Measurements from ENCODE around the gene CGNL1.

The CGNL1 gene

DNA sequence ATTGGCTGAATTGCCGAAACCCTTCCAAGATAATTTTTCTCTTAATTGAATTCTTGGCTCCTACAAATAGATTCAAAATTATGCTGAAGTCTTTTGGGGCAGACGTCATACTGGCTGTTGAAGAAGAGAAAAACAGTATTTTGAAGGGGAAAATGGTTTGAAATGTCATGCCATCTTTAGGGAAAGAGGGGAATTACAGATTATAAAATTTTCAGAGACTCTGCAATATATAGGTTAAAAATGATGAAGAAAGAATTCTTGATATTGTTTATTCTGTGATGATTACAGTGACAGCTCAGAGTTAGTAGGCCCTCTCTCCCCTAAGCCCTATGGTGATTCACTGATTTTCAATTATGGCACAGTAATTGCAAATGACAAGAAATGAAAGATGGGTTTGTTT is 86.1 kb downstream of the CGNL1 start:
- peak; percentile 68 for DNase-seq

DNA sequence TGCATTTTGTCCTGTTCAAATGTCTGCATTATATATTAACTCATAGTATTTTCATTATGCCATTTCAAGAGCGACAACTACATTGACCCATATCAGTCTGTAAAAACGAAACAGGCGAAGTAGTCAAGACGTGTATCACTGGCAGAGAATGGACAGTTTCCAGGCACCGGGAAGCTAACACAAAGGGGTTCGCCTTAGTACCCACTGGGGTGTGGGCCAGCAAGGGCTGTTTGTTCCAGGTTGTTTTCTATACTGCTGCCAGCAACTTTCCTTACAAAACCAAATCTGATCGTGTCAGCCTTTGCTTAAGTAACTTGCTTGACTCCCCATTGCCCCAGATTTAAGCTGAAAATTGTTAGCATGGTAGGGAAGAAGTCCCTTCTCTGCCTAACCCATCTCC is 87.1 kb downstream of the CGNL1 start:
- no peak for DNase-seq

DNA sequence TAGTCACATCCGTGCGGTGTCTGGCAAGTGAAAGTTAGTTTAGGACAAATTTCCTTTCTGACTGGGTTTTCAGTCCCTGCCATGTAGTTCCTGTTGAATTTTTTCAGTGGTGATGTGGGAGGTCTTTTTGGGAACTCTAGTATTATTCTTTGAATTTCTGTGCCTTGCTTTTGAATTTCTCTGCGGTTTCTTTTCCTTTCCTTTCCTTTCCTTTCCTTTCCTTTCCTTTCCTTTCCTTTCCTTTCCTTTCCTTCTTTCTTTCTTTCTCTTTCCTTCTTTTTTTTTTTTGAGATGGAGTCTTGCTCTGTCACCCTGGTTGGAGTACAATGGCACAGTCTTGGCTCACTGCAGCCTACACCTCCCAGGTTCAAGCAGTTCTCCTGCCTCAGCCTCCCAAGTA is 88.2 kb downstream of the CGNL1 start:
- DNase-seq: no peak

GRCh38 chr15:57468486-57468885 is 92.2 kb downstream of the CGNL1 start:
- no peak for DNase-seq

GRCh38 chr15:57470543-57470942 is 94.2 kb downstream of the CGNL1 start:
- DNase-seq: no peak

DNA sequence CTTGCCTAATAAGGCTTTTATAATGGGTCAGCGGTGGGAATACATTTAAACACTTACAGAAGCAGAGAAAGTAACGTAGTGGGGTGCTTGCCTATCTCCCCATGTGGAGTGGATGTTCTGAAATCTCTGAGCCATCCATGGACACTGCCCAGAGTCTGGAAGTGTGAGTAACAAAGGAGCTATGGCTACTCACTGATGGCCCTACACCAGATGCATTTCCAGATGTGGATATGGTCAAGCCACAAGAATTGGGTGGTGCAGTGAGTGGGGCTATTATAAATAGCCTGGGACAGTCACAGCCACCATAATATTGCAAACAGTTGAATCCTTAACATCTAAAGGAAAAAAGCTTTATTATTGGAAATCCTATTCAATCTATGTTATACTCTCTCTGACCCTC is 96.6 kb downstream of the CGNL1 start:
- no peak for DNase-seq

- DNase-seq: no peak
Observed at GRCh38 chr15:57476533-57476975, 100.2 kb downstream of the CGNL1 start.

- no peak for DNase-seq
Observed at GRCh38 chr15:57477736-57478522, 101.6 kb downstream of the CGNL1 start.

DNA sequence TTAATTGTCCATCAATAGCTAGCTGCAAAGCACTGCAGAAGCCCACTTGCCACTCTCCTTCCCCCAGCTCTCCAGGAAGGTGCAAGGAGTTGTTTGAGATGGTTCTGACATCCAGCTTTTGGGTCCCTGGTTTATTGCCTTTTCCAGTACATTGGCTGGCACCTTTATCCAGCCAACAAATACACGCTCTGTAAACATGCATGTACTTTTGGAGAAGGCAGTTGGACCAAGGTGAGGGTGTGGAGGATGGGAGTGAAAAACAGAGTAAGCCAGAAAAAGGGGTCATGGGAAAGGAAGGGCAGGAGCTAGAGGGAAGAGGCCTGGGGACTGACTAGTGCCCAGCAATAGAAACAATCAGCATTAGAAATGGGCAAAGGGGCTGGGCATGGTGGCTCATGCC is 102.7 kb downstream of the CGNL1 start:
- no peak for DNase-seq

DNA sequence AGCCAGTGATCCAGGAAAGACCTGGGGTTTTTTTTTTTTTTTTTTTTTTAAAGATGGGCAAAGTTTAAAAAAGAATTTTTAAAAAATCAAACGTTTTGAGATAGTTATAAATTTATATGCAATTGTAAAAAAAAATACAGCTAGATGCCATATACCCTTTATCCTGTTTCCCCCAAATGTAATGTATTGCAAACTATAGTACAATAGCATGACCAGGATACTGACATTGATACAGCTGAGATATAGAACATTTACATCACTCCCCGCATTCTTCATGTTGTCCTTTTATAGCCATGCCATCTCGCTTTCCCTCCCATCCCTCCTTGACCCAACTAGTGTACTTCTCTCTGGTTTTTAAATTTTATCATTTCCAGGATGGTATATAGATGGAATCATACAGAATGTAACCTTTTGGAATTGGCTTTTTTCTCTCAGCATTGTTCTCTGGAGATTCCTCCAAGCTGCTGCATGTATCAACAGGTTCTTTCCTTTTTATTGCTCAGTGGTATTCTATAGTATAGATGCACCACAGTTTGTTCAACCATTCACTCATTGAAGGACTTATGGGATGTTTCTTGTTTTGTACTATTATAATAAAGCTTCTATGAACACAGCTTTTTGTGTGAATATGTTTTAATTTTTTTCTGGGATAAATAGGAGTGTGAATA is 104.9 kb downstream of the CGNL1 start:
- no peak for DNase-seq

DNA sequence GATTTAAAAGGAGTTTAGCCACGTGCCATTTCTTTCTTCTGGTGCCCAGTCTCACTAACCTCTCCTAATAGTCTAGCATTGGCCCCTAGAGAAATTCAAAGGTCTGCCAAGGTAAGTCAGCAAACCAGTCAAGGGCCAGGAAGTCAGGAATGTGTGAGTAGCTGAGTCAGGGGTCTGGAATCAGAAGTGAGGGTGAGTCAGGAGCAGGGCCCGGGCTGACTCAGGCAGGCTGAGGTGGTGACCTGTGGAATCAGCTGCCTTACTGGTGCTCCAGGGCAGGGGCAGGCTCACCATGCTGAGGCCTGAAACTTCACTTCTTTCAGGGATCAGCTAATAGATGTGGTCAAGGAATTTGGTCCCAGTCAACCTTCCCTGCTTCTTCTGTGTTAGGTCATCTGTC is 109.6 kb downstream of the CGNL1 start:
- no peak for DNase-seq

DNA sequence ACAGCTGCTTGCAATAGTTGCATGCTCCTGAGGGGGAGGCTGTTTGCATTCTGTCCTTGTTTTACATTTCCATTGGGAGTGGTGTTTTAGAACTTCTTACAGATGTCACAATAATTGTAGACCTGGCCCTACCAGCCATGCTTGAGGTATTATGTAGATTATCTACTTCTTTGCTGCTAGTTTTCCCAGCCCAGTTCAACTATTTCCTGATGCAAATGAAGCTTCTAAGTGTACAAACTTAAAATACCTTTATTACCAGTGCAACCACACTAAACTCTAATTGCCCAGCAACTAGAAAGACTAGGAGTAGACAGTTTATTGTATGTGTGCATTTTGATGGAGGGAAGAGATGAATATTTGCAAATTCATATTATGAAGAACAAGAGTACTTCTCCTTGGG is 110.5 kb downstream of the CGNL1 start:
- DNase-seq: no peak

DNA sequence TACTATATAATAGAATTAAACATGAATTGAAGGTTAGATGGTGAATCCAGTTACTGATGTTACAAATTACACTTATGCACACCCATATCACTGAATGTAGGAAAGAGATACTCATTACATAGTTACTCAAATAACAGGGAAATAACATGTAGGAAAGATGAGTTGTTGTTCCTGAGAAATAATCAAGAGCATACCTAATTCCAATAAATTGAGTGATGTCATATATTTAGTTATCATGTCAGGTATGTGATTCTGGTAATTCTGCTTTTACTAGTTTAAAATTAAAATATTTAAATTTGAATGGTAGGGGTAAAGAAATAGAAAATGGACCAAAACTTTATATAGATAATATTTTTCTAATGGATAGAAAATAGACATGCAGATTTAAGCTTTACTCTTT is 112.8 kb downstream of the CGNL1 start:
- DNase-seq: no peak

DNA sequence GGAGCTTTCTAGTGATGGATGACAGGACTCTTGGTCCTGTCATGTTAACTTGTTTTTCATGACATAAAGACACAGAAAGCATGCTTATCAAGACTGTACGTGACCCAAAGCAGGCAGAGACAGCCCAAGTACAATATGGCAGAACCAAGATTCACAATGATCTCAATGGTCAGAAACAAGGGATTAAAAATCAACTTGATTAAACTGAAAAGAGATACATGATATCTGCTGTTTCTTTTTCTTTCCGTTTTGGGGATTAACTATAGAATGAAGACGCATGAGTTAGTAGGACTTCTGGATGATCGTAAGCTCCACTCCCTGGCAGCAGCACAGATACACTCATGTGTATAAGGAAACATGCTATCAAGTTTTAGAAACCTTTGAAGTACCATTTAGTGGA is 117.0 kb downstream of the CGNL1 start:
- DNase-seq: no peak

- DNase-seq: no peak
Observed at GRCh38 chr15:57494581-57494980, 118.3 kb downstream of the CGNL1 start.

GRCh38 chr15:57495041-57495440 is 118.7 kb downstream of the CGNL1 start:
- no peak for DNase-seq

GRCh38 chr15:57495554-57496165 is 119.4 kb downstream of the CGNL1 start:
- no peak for DNase-seq

DNA sequence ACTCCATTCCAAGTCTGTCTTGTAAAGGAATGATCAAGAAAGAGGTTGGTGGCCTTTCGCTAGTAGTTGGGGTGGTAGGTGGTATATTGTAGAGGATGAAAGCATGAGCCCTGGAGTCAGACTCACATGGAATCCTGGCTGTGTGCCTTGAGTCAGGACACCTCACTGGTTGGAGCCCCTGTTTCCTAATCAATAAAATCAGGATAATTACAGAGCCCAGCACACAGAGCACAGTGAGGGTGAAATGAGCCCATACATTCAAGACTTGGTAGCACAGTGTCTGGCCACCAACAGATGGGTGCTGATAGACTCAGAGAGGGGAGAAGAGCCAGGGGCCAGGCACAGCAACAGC is 120.3 kb downstream of the CGNL1 start:
- DNase-seq: no peak

DNA sequence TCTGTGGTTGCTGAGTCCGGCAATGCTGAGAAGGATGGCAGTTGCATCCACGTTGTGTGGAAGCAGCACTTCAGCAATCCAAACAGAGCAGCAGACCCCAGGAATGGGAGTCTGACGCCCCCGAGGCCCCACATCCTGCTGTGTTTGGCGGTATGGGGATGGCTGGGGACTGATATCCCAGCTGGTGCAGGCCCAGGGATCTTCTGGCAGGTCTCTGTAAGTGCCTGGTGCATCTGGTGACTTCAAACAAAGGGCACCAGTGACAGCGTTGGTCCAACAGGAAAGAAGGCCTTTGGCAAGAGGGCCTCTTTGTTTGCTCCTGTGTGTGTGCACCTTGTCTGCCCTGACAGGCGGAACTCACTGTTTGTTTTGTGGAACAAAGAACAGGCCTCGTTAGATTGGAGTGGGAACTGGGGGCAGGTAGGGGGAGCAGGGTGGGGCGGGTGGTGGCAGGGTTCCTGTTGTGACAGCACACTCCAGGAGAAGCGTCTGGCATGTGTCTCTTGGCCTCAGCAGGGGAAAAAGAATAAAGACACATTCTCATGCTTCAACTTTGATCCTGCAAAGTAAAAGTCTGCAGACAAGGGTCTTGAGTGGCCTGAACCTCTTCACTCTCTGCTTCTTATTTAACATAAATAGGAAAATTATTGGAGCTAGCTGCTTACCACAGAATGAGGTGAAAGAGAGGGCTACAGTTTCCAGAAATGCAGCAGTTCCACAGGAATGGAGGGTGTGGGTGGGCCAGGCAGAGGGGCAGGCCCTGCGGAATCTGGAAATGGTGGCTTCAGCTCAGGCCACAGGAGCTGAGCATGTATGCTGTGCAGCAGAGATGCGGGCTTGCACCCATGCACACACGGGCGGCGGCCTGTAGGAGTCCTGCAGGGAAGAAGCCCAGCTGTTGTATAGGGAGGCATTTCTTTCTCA is 120.9 kb downstream of the CGNL1 start:
- DNase-seq: no peak

DNA sequence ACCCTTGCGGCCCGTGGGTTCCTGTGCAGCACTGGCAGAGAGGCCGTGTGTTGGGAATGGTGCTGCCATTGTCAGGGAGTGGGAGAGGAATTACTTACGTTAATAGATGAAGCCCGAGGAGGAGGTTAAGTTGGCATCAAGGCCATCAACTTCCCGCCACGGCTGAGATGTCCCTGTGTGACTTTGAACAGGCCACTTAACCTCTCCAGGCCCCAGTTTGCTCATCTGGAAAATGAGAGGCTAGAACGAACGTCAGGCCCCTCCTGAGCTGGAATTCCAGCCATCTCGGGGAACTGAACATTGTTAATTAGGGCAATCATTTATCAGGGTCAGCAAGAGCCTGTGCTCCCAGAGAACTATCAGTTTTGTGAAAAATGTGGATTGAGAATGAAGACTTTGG is 124.0 kb downstream of the CGNL1 start:
- no peak for DNase-seq

- no peak for DNase-seq
Observed at GRCh38 chr15:57500979-57501576, 124.8 kb downstream of the CGNL1 start.

- no peak for DNase-seq
Observed at GRCh38 chr15:57502116-57502515, 125.8 kb downstream of the CGNL1 start.

All from NCI-H446 treated with DMSO at 0.1 percent for 48 hours (cell line).